NCI-H460 (cell line): ENCODE results near the gene HOXD11. TPM values are rescaled to one million over a fixed set of nuclear protein-coding genes. Genes with fewer than 3 reads are reported as not detected.

Experiments
- DNase-seq: peaks from one replicate; pipeline ENCODE4 v3.0.0-alpha.2; 2016; ENCODE audit warnings: low read depth; ENCODE audit errors: extremely low read depth
- total RNA-seq: library from RNA; depleted of rRNA; stranded (reverse); fragments of >200 nt; shearing (Covaris generic); gene quantifications from 2 replicates; pipeline ENCODE4 v1.2.3, GENCODE V29; 2014

The HOXD11 gene
- total RNA-seq, 1 experiment from 2014 or later = not detected

- no peak for DNase-seq
These were observed 14.6 kb upstream of the HOXD11 start, which contains the start of gene HOXD13 for GRCh38 chr2:176092270-176093144. Gene HOXD13, plus strand, starts transcription at chr2:176092721. Its CDS starts 170 bp downstream, at chr2:176092891.

GRCh38 chr2:176093145-176093897, 13.8 kb upstream of the HOXD11 start:
- no peak for DNase-seq

GRCh38 chr2:176093898-176094249, 13.2 kb upstream of the HOXD11 start:
- no peak for DNase-seq

GRCh38 chr2:176094349-176094748, 12.7 kb upstream of the HOXD11 start:
- DNase-seq = no peak

- DNase-seq = no peak
These were observed 11.7 kb upstream of the HOXD11 start for GRCh38 chr2:176095421-176095820.

GRCh38 chr2:176096243-176096985, 10.7 kb upstream of the HOXD11 start:
- no peak for DNase-seq

- DNase-seq = peak; percentile 87
These were observed 9.9 kb upstream of the HOXD11 start for GRCh38 chr2:176096986-176097819.

GRCh38 chr2:176097820-176098365, 9.2 kb upstream of the HOXD11 start:
- DNase-seq = no peak

- no peak for DNase-seq
These were observed 8.5 kb upstream of the HOXD11 start for GRCh38 chr2:176098366-176099158.

GRCh38 chr2:176099159-176099727, 7.8 kb upstream of the HOXD11 start:
- no peak for DNase-seq

- no peak for DNase-seq
These were observed 7.1 kb upstream of the HOXD11 start, which contains the start of gene HOXD12 for GRCh38 chr2:176099728-176100546. Gene HOXD12, plus strand, starts transcription at chr2:176099795. Its CDS starts 7 bp downstream, at chr2:176099802.

GRCh38 chr2:176100547-176101140, 6.4 kb upstream of the HOXD11 start:
- DNase-seq = no peak

- DNase-seq = no peak
These were observed 5.8 kb upstream of the HOXD11 start for GRCh38 chr2:176101216-176101830.

- no peak for DNase-seq
These were observed 5.2 kb upstream of the HOXD11 start for GRCh38 chr2:176101842-176102241.

- DNase-seq = no peak
These were observed 4.7 kb upstream of the HOXD11 start for GRCh38 chr2:176102309-176102866.

GRCh38 chr2:176103194-176103593, 3.9 kb upstream of the HOXD11 start:
- no peak for DNase-seq
